IMR-90 (cell line): Measurements from ENCODE around the gene FXYD1. TPM values are rescaled to one million over a fixed set of nuclear protein-coding genes. Genes with fewer than 3 reads are reported as not detected.

ENCODE experiments used
- ATAC-seq: fragments of 200-7000 bp; cut with Tn5 transposase; 2 replicates; pipeline ENCODE4 v1.9.1; 2020; ENCODE audit warnings: low read depth, mild to moderate bottlenecking, moderate library complexity
- BruUV-seq: library from RNA; stranded (reverse); fragments of 400-500 nt; replicated peaks from 2 replicates; lab custom pipeline; 2021; lab: Mats Ljungman, UMichigan
- CTCF ChIA-PET: fragments of 300-600 bp; formaldehyde crosslinking; extraction: SDS; loops from one replicate; lab custom pipeline; 2021; ENCODE audit warnings: antibody characterized with exemption; lab: Yijun Ruan, JAX
- POLR2A ChIA-PET: fragments of 300-600 bp; sonication (Branson Sonifier 250); formaldehyde crosslinking; loops from one replicate; lab custom pipeline; 2022; ENCODE audit warnings: antibody characterized with exemption; ENCODE audit not compliant: unreplicated experiment; lab: Charles Lee
- DNase-seq: peaks from one replicate; pipeline ENCODE4 v3.0.0; 2013
- H2AFZ ChIP-seq: replicated peaks from 2 replicates; pipeline ENCODE3; 2013; ENCODE audit warnings: low read length, mild to moderate bottlenecking; ENCODE audit not compliant: poor library complexity
- H2AK5ac ChIP-seq: 2 replicates; pipeline ENCODE4 v1.6.1; 2013; ENCODE audit warnings: low read depth, low read length, inconsistent platforms
- H2AK9ac ChIP-seq: replicated peaks from 2 replicates; pipeline ENCODE3; 2013; ENCODE audit warnings: mild to moderate bottlenecking, low read depth, low read length, moderate library complexity; ENCODE audit not compliant: poor library complexity
- H2BK120ac ChIP-seq: 2 replicates; pipeline ENCODE4 v1.6.1; 2013; ENCODE audit warnings: low read depth, low read length, inconsistent platforms
- H2BK15ac ChIP-seq: 3 replicates; pipeline ENCODE4 v1.6.1; 2013; ENCODE audit warnings: low read depth, low read length, inconsistent platforms
- H2BK20ac ChIP-seq: 2 replicates; pipeline ENCODE4 v1.6.1; 2013; ENCODE audit warnings: low read depth, mild to moderate bottlenecking, inconsistent platforms, low read length, moderate library complexity
- H2BK5ac ChIP-seq: 2 replicates; pipeline ENCODE4 v1.6.1; 2013; ENCODE audit warnings: mild to moderate bottlenecking, low read depth, low read length, inconsistent platforms; ENCODE audit not compliant: poor library complexity, severe bottlenecking
- H3K14ac ChIP-seq: replicated peaks from 2 replicates; pipeline ENCODE4 v1.6.1; 2013; ENCODE audit warnings: low read depth, low read length, inconsistent platforms
- H3K18ac ChIP-seq: 2 replicates; pipeline ENCODE4 v1.6.1; 2013; ENCODE audit warnings: low read depth, low read length, control low read depth
- H3K23ac ChIP-seq: 2 replicates; pipeline ENCODE4 v1.6.1; 2013; ENCODE audit warnings: low read depth, low read length, inconsistent platforms
- H3K27ac ChIP-seq: 2 replicates; pipeline ENCODE4 v1.5.1; 2013; ENCODE audit warnings: mild to moderate bottlenecking, control low read depth, low read length; ENCODE audit not compliant: insufficient read depth
- H3K27me3 ChIP-seq: 2 replicates; pipeline ENCODE4 v1.6.1; 2013; ENCODE audit warnings: low read length; ENCODE audit not compliant: control insufficient read depth, insufficient read depth
- H3K36me3 ChIP-seq: 2 replicates; pipeline ENCODE4 v1.6.1; 2013; ENCODE audit warnings: low read length, mixed read lengths; ENCODE audit not compliant: control insufficient read depth, insufficient read depth
- H3K4ac ChIP-seq: 2 replicates; pipeline ENCODE4 v1.6.1; 2013; ENCODE audit warnings: low read depth, low read length, inconsistent platforms
- H3K4me1 ChIP-seq: 2 replicates; pipeline ENCODE4 v1.6.1; 2013; ENCODE audit warnings: low read length, mixed read lengths; ENCODE audit not compliant: control insufficient read depth, insufficient read depth
- H3K4me2 ChIP-seq: 2 replicates; pipeline ENCODE4 v1.6.1; 2013; ENCODE audit warnings: low read depth, mild to moderate bottlenecking, control low read depth, low read length, moderate library complexity
- H3K4me3 ChIP-seq: 2 replicates; pipeline ENCODE4 v1.5.1; 2013; ENCODE audit warnings: low read depth, mild to moderate bottlenecking, control low read depth, low read length, moderate library complexity; ENCODE audit not compliant: insufficient read depth
- H3K56ac ChIP-seq: 2 replicates; pipeline ENCODE4 v1.6.1; 2013; ENCODE audit warnings: low read length, inconsistent platforms; ENCODE audit not compliant: insufficient read depth; ENCODE audit errors: extremely low read depth
- H3K79me1 ChIP-seq, 2 experiments: 2 replicates each; pipeline ENCODE4 v1.6.1; 2013; ENCODE audit warnings: low read length in 2 of 2, inconsistent platforms in 1 of 2, low read depth in 1 of 2
- H3K9ac ChIP-seq: 2 replicates; pipeline ENCODE4 v1.6.1; 2013; ENCODE audit warnings: low read depth, low read length, control low read depth
- H3K9me1 ChIP-seq: 2 replicates; pipeline ENCODE4 v1.6.1; 2013; ENCODE audit warnings: low read length, inconsistent platforms; ENCODE audit not compliant: insufficient read depth
- H3K9me3 ChIP-seq: 2 replicates; pipeline ENCODE4 v1.6.1; 2013; ENCODE audit warnings: low read length; ENCODE audit not compliant: control insufficient read depth, insufficient read depth
- H4K20me1 ChIP-seq: 2 replicates; pipeline ENCODE4 v1.6.1; 2013; ENCODE audit warnings: low read length, inconsistent platforms; ENCODE audit not compliant: insufficient read depth
- H4K5ac ChIP-seq: 2 replicates; pipeline ENCODE4 v1.6.1; 2013; ENCODE audit warnings: mild to moderate bottlenecking, low read depth, low read length, control low read depth
- H4K8ac ChIP-seq, 2 experiments: 2 replicates each; pipeline ENCODE4 v1.6.1; 2013; ENCODE audit warnings: low read depth in 2 of 2, low read length in 2 of 2, control low read depth in 1 of 2, inconsistent platforms in 1 of 2
- H4K91ac ChIP-seq: 2 replicates; pipeline ENCODE4 v1.6.1; 2013; ENCODE audit warnings: low read depth, low read length, inconsistent platforms; ENCODE audit not compliant: insufficient read depth
- BHLHE40 ChIP-seq: fragments of 150-350 bp; IDR thresholded peaks from 2 replicates; pipeline ENCODE4 v1.6.1; 2016; ENCODE audit warnings: mild to moderate bottlenecking, low read depth, low read length
- CEBPB ChIP-seq: IDR thresholded peaks from 2 replicates; pipeline ENCODE4 v1.6.1; 2012; ENCODE audit warnings: low read depth, low read length, improper control_type of control experiment
- CHD1 ChIP-seq: IDR thresholded peaks from 2 replicates; pipeline ENCODE4 v1.6.1; 2012; ENCODE audit warnings: low read depth, low read length, improper control_type of control experiment
- FOS ChIP-seq: fragments of 150-350 bp; IDR thresholded peaks from 2 replicates; pipeline ENCODE4 v1.6.1; 2016; ENCODE audit warnings: low read depth, low read length
- MAZ ChIP-seq: IDR thresholded peaks from 2 replicates; pipeline ENCODE4 v1.6.1; 2012; ENCODE audit warnings: low read depth, mild to moderate bottlenecking, low read length, improper control_type of control experiment, moderate library complexity, borderline replicate concordance
- MXI1 ChIP-seq: IDR thresholded peaks from 2 replicates; pipeline ENCODE4 v1.6.1; 2012; ENCODE audit warnings: low read depth, mild to moderate bottlenecking, low read length, moderate library complexity, borderline replicate concordance
- NFE2L2 ChIP-seq: fragments of 150-350 bp; IDR thresholded peaks from 2 replicates; pipeline ENCODE4 v1.6.1; 2016; ENCODE audit warnings: low read depth, mild to moderate bottlenecking, low read length
- POLR2A ChIP-seq: IDR thresholded peaks from 2 replicates; pipeline ENCODE4 v1.6.1; 2012; ENCODE audit warnings: mild to moderate bottlenecking, low read depth, low read length
- RAD21 ChIP-seq: IDR thresholded peaks from 2 replicates; pipeline ENCODE4 v1.6.1; 2012; ENCODE audit warnings: low read length, improper control_type of control experiment
- RCOR1 ChIP-seq: IDR thresholded peaks from 2 replicates; pipeline ENCODE4 v1.6.1; 2012; ENCODE audit warnings: mild to moderate bottlenecking, low read length, improper control_type of control experiment; ENCODE audit not compliant: insufficient replicate concordance
- RFX5 ChIP-seq: IDR thresholded peaks from 2 replicates; pipeline ENCODE4 v1.8.0; 2012; ENCODE audit warnings: low read depth, mild to moderate bottlenecking, low read length, moderate library complexity
- SMC3 ChIP-seq: fragments of 150-350 bp; IDR thresholded peaks from 2 replicates; pipeline ENCODE4 v1.6.1; 2016; ENCODE audit warnings: low read depth, mild to moderate bottlenecking, antibody characterized with exemption, low read length, moderate library complexity
- WGBS, 2 experiments: methylation state at CpG; one replicate each; pipeline versions ENCODE4 v1.1.5 to v1.1.7; 2013; ENCODE audit warnings: missing lambda C conversion rate in 2 of 2; ENCODE audit not compliant: insufficient read length in 1 of 2; ENCODE audit errors: extremely low coverage in 2 of 2; 5-methylcytosine and 5-hydroxymethylcytosine counted together
- dilution Hi-C: fragments of 300-500 bp; cut with HindIII; formaldehyde crosslinking; loops from one replicate; pipeline ENCODE4 v1.14.3; 2018; ENCODE audit warnings: low sequenced_read_pairs; ENCODE audit not compliant: unreplicated experiment
- in situ Hi-C: fragments of 300-500 bp; cut with MboI; formaldehyde crosslinking; loops from 3 replicates; pipeline ENCODE4 v1.14.3; 2019; ENCODE audit warnings: low sequenced_read_pairs, inconsistent platforms, mixed read lengths
- intact Hi-C: fragments of 100-400 bp; cut with micrococcal nuclease; formaldehyde crosslinking; loops from 2 replicates; pipeline ENCODE4 v1.10.0; 2022
- polyA plus RNA-seq, 3 experiments: library from polyadenylated mRNA; depleted of rRNA; stranded (reverse); fragments of >200 nt; gene quantifications; 2 replicates each; pipeline ENCODE4 v1.2.3, GENCODE V29; 2012; ENCODE audit warnings: low replicate concordance in 1 of 3
- total RNA-seq: library from RNA; depleted of rRNA; stranded (reverse); fragments of >200 nt; gene quantifications from 2 replicates; pipeline ENCODE4 v1.2.3, GENCODE V29; 2012
- TF ChIP-seq, protein P1 (sequence below): conservative IDR thresholded peaks from 2 replicates; pipeline ENCODE4 v1.5.1; 2012; ENCODE audit warnings: mild to moderate bottlenecking, low read depth, low read length, improper control_type of control experiment
- TF ChIP-seq, protein P2 (sequence below): fragments of 150-350 bp; IDR thresholded peaks from 2 replicates; pipeline ENCODE4 v1.6.1; 2016; ENCODE audit warnings: low read depth, mild to moderate bottlenecking, low read length, moderate library complexity, borderline replicate concordance

The FXYD1 gene
- total and polyA plus RNA-seq, 2 of the 4 experiments (the other 2 are of a cell fraction), result 0.18 to 3.9 TPM

DNA sequence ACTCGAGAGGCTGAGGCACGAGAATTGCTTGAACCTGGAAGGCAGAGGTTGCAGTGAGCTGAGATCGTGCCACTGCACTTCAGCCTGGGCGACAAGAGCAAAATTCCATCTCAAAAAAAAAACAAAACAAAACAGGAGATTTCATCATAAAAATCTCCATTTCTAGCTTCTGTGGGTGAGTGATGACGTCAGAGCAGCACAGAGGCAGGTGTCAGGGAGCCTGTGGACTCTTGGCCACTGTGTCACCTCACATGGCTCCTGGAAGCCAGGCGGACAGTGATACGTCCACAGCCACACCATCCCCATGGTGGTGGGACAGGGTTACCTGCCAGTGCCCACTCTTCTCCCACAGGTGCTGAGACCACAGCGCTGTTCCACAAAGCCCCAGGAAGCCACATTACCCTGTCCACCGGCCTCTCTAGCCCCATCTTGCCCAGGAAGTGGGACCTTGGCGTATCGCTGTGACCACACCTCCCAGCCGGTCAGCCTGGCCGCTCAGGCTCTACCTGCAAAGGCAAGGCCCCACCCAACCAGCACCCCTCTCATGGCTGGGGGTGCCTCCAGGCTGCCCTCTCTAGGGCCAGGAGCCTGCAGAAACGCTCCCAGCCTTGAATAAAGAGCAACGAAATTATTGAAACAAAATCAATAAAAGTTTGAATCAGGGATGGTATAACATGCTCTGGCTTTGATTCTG lies 25.5 kb upstream of the FXYD1 start:
- H2AFZ ChIP-seq, result no peak overlapping the region
- ChIA-PET CTCF (no interaction called here), POLR2A (no interaction called here)
- no peak overlapping the region for H3K4me3 ChIP-seq
- BruUV-seq, result no TSS peak
- no peak overlapping the region for H4K91ac ChIP-seq
- peaks cover 26% of the 10 kb centered on the region for H3K27me3 ChIP-seq
- no peak overlapping the region for H2BK15ac ChIP-seq
- no peaks in the 10 kb centered on the region for H3K79me1 ChIP-seq
- no peak overlapping the region for H2AK5ac ChIP-seq
- DNase-seq (no peak), ATAC-seq (no peak)
- H3K27ac ChIP-seq, result no peak overlapping the region
- H3K9me3 ChIP-seq, result no peaks in the 10 kb centered on the region
- no peak overlapping the region for H3K56ac ChIP-seq
- H4K5ac ChIP-seq, result no peak overlapping the region
- no peaks in the 10 kb centered on the region for H4K20me1 ChIP-seq
- H3K18ac ChIP-seq, result no peak overlapping the region
- H2BK20ac ChIP-seq, result no peak overlapping the region
- H3K23ac ChIP-seq, result no peak overlapping the region
- no peak overlapping the region for H2AK9ac ChIP-seq
- no peak overlapping the region for H3K14ac ChIP-seq
- H3K36me3 ChIP-seq, result no peaks in the 10 kb centered on the region
- no peak overlapping the region for H3K4me2 ChIP-seq
- H3K4me1 ChIP-seq, result no peaks in the 10 kb centered on the region
- TF ChIP-seq CHD1, result no peak
- no peak for TF ChIP-seq FOS
- no peak for TF ChIP-seq CEBPB
- TF ChIP-seq, protein P1, sequence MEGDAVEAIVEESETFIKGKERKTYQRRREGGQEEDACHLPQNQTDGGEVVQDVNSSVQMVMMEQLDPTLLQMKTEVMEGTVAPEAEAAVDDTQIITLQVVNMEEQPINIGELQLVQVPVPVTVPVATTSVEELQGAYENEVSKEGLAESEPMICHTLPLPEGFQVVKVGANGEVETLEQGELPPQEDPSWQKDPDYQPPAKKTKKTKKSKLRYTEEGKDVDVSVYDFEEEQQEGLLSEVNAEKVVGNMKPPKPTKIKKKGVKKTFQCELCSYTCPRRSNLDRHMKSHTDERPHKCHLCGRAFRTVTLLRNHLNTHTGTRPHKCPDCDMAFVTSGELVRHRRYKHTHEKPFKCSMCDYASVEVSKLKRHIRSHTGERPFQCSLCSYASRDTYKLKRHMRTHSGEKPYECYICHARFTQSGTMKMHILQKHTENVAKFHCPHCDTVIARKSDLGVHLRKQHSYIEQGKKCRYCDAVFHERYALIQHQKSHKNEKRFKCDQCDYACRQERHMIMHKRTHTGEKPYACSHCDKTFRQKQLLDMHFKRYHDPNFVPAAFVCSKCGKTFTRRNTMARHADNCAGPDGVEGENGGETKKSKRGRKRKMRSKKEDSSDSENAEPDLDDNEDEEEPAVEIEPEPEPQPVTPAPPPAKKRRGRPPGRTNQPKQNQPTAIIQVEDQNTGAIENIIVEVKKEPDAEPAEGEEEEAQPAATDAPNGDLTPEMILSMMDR, result no peak
- no peak for TF ChIP-seq MXI1
- TF ChIP-seq SMC3, result no peak
- no peak for TF ChIP-seq MAZ
- TF ChIP-seq POLR2A, result no peak
- no peak for TF ChIP-seq RCOR1
- TF ChIP-seq RFX5, result no peak
- no peak for TF ChIP-seq BHLHE40
- no peak for TF ChIP-seq RAD21
- no peak for TF ChIP-seq NFE2L2
- TF ChIP-seq, protein P2, sequence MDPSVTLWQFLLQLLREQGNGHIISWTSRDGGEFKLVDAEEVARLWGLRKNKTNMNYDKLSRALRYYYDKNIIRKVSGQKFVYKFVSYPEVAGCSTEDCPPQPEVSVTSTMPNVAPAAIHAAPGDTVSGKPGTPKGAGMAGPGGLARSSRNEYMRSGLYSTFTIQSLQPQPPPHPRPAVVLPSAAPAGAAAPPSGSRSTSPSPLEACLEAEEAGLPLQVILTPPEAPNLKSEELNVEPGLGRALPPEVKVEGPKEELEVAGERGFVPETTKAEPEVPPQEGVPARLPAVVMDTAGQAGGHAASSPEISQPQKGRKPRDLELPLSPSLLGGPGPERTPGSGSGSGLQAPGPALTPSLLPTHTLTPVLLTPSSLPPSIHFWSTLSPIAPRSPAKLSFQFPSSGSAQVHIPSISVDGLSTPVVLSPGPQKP, result no peak
- intact Hi-C loops (no loop called here), dilution Hi-C loops (no loop called here), in situ Hi-C loops (no loop called here)
- no peak overlapping the region for H3K4ac ChIP-seq
- H3K9me1 ChIP-seq, result no peaks in the 10 kb centered on the region
- no peak overlapping the region for H2BK5ac ChIP-seq
- no peak overlapping the region for H2BK120ac ChIP-seq
- no peak overlapping the region for H4K8ac ChIP-seq
- 88% methylated on average over 4 of the region's 15 CpGs; no CpG with 5 or more reads in 1 of the 2 experiments for WGBS, 2 experiments
- no peak overlapping the region for H3K9ac ChIP-seq
